IMR-90 (cell line): ENCODE measurements around the gene ADORA2A. TPM values are rescaled to one million over a fixed set of nuclear protein-coding genes. Genes with fewer than 3 reads are reported as not detected.

Experiments
- ATAC-seq: fragments of 200-7000 bp; cut with Tn5 transposase; 2 replicates; pipeline ENCODE4 v1.9.1; 2020; ENCODE audit warnings: low read depth, mild to moderate bottlenecking, moderate library complexity
- BruUV-seq: library from RNA; stranded (reverse); fragments of 400-500 nt; replicated peaks from 2 replicates; lab custom pipeline; 2021; lab: Mats Ljungman, UMichigan
- CTCF ChIA-PET: fragments of 300-600 bp; formaldehyde crosslinking; extraction: SDS; loops from one replicate; lab custom pipeline; 2021; ENCODE audit warnings: antibody characterized with exemption; lab: Yijun Ruan, JAX
- POLR2A ChIA-PET: fragments of 300-600 bp; sonication (Branson Sonifier 250); formaldehyde crosslinking; loops from one replicate; lab custom pipeline; 2022; ENCODE audit warnings: antibody characterized with exemption; ENCODE audit not compliant: unreplicated experiment; lab: Charles Lee
- DNase-seq: peaks from one replicate; pipeline ENCODE4 v3.0.0; 2013
- H2AFZ ChIP-seq: replicated peaks from 2 replicates; pipeline ENCODE3; 2013; ENCODE audit warnings: low read length, mild to moderate bottlenecking; ENCODE audit not compliant: poor library complexity
- H2AK5ac ChIP-seq: 2 replicates; pipeline ENCODE4 v1.6.1; 2013; ENCODE audit warnings: low read depth, low read length, inconsistent platforms
- H2AK9ac ChIP-seq: replicated peaks from 2 replicates; pipeline ENCODE3; 2013; ENCODE audit warnings: mild to moderate bottlenecking, low read depth, low read length, moderate library complexity; ENCODE audit not compliant: poor library complexity
- H2BK120ac ChIP-seq: 2 replicates; pipeline ENCODE4 v1.6.1; 2013; ENCODE audit warnings: low read depth, low read length, inconsistent platforms
- H2BK15ac ChIP-seq: 3 replicates; pipeline ENCODE4 v1.6.1; 2013; ENCODE audit warnings: low read depth, low read length, inconsistent platforms
- H2BK20ac ChIP-seq: 2 replicates; pipeline ENCODE4 v1.6.1; 2013; ENCODE audit warnings: low read depth, mild to moderate bottlenecking, inconsistent platforms, low read length, moderate library complexity
- H2BK5ac ChIP-seq: 2 replicates; pipeline ENCODE4 v1.6.1; 2013; ENCODE audit warnings: mild to moderate bottlenecking, low read depth, low read length, inconsistent platforms; ENCODE audit not compliant: poor library complexity, severe bottlenecking
- H3K14ac ChIP-seq: replicated peaks from 2 replicates; pipeline ENCODE4 v1.6.1; 2013; ENCODE audit warnings: low read depth, low read length, inconsistent platforms
- H3K18ac ChIP-seq: 2 replicates; pipeline ENCODE4 v1.6.1; 2013; ENCODE audit warnings: low read depth, low read length, control low read depth
- H3K23ac ChIP-seq: 2 replicates; pipeline ENCODE4 v1.6.1; 2013; ENCODE audit warnings: low read depth, low read length, inconsistent platforms
- H3K27ac ChIP-seq: 2 replicates; pipeline ENCODE4 v1.5.1; 2013; ENCODE audit warnings: mild to moderate bottlenecking, control low read depth, low read length; ENCODE audit not compliant: insufficient read depth
- H3K27me3 ChIP-seq: 2 replicates; pipeline ENCODE4 v1.6.1; 2013; ENCODE audit warnings: low read length; ENCODE audit not compliant: control insufficient read depth, insufficient read depth
- H3K36me3 ChIP-seq: 2 replicates; pipeline ENCODE4 v1.6.1; 2013; ENCODE audit warnings: low read length, mixed read lengths; ENCODE audit not compliant: control insufficient read depth, insufficient read depth
- H3K4ac ChIP-seq: 2 replicates; pipeline ENCODE4 v1.6.1; 2013; ENCODE audit warnings: low read depth, low read length, inconsistent platforms
- H3K4me1 ChIP-seq: 2 replicates; pipeline ENCODE4 v1.6.1; 2013; ENCODE audit warnings: low read length, mixed read lengths; ENCODE audit not compliant: control insufficient read depth, insufficient read depth
- H3K4me2 ChIP-seq: 2 replicates; pipeline ENCODE4 v1.6.1; 2013; ENCODE audit warnings: low read depth, mild to moderate bottlenecking, control low read depth, low read length, moderate library complexity
- H3K4me3 ChIP-seq: 2 replicates; pipeline ENCODE4 v1.5.1; 2013; ENCODE audit warnings: low read depth, mild to moderate bottlenecking, control low read depth, low read length, moderate library complexity; ENCODE audit not compliant: insufficient read depth
- H3K56ac ChIP-seq: 2 replicates; pipeline ENCODE4 v1.6.1; 2013; ENCODE audit warnings: low read length, inconsistent platforms; ENCODE audit not compliant: insufficient read depth; ENCODE audit errors: extremely low read depth
- H3K79me1 ChIP-seq, 2 experiments: 2 replicates each; pipeline ENCODE4 v1.6.1; 2013; ENCODE audit warnings: low read length in 2 of 2, inconsistent platforms in 1 of 2, low read depth in 1 of 2
- H3K9ac ChIP-seq: 2 replicates; pipeline ENCODE4 v1.6.1; 2013; ENCODE audit warnings: low read depth, low read length, control low read depth
- H3K9me1 ChIP-seq: 2 replicates; pipeline ENCODE4 v1.6.1; 2013; ENCODE audit warnings: low read length, inconsistent platforms; ENCODE audit not compliant: insufficient read depth
- H3K9me3 ChIP-seq: 2 replicates; pipeline ENCODE4 v1.6.1; 2013; ENCODE audit warnings: low read length; ENCODE audit not compliant: control insufficient read depth, insufficient read depth
- H4K20me1 ChIP-seq: 2 replicates; pipeline ENCODE4 v1.6.1; 2013; ENCODE audit warnings: low read length, inconsistent platforms; ENCODE audit not compliant: insufficient read depth
- H4K5ac ChIP-seq: 2 replicates; pipeline ENCODE4 v1.6.1; 2013; ENCODE audit warnings: mild to moderate bottlenecking, low read depth, low read length, control low read depth
- H4K8ac ChIP-seq, 2 experiments: 2 replicates each; pipeline ENCODE4 v1.6.1; 2013; ENCODE audit warnings: low read depth in 2 of 2, low read length in 2 of 2, control low read depth in 1 of 2, inconsistent platforms in 1 of 2
- H4K91ac ChIP-seq: 2 replicates; pipeline ENCODE4 v1.6.1; 2013; ENCODE audit warnings: low read depth, low read length, inconsistent platforms; ENCODE audit not compliant: insufficient read depth
- BHLHE40 ChIP-seq: fragments of 150-350 bp; IDR thresholded peaks from 2 replicates; pipeline ENCODE4 v1.6.1; 2016; ENCODE audit warnings: mild to moderate bottlenecking, low read depth, low read length
- CEBPB ChIP-seq: IDR thresholded peaks from 2 replicates; pipeline ENCODE4 v1.6.1; 2012; ENCODE audit warnings: low read depth, low read length, improper control_type of control experiment
- CHD1 ChIP-seq: IDR thresholded peaks from 2 replicates; pipeline ENCODE4 v1.6.1; 2012; ENCODE audit warnings: low read depth, low read length, improper control_type of control experiment
- CTCF ChIP-seq: conservative IDR thresholded peaks from 2 replicates; pipeline ENCODE4 v1.5.1; 2012; ENCODE audit warnings: mild to moderate bottlenecking, low read depth, low read length, improper control_type of control experiment
- ELK1 ChIP-seq: fragments of 150-350 bp; IDR thresholded peaks from 2 replicates; pipeline ENCODE4 v1.6.1; 2016; ENCODE audit warnings: low read depth, mild to moderate bottlenecking, low read length, moderate library complexity, borderline replicate concordance
- FOS ChIP-seq: fragments of 150-350 bp; IDR thresholded peaks from 2 replicates; pipeline ENCODE4 v1.6.1; 2016; ENCODE audit warnings: low read depth, low read length
- MAFK ChIP-seq: IDR thresholded peaks from 2 replicates; pipeline ENCODE4 v1.6.1; 2012; ENCODE audit warnings: low read depth, low read length, improper control_type of control experiment
- MAZ ChIP-seq: IDR thresholded peaks from 2 replicates; pipeline ENCODE4 v1.6.1; 2012; ENCODE audit warnings: low read depth, mild to moderate bottlenecking, low read length, improper control_type of control experiment, moderate library complexity, borderline replicate concordance
- NFE2L2 ChIP-seq: fragments of 150-350 bp; IDR thresholded peaks from 2 replicates; pipeline ENCODE4 v1.6.1; 2016; ENCODE audit warnings: low read depth, mild to moderate bottlenecking, low read length
- RAD21 ChIP-seq: IDR thresholded peaks from 2 replicates; pipeline ENCODE4 v1.6.1; 2012; ENCODE audit warnings: low read length, improper control_type of control experiment
- RCOR1 ChIP-seq: IDR thresholded peaks from 2 replicates; pipeline ENCODE4 v1.6.1; 2012; ENCODE audit warnings: mild to moderate bottlenecking, low read length, improper control_type of control experiment; ENCODE audit not compliant: insufficient replicate concordance
- RFX5 ChIP-seq: IDR thresholded peaks from 2 replicates; pipeline ENCODE4 v1.8.0; 2012; ENCODE audit warnings: low read depth, mild to moderate bottlenecking, low read length, moderate library complexity
- SMC3 ChIP-seq: fragments of 150-350 bp; IDR thresholded peaks from 2 replicates; pipeline ENCODE4 v1.6.1; 2016; ENCODE audit warnings: low read depth, mild to moderate bottlenecking, antibody characterized with exemption, low read length, moderate library complexity
- USF2 ChIP-seq: fragments of 150-350 bp; IDR thresholded peaks from 2 replicates; pipeline ENCODE4 v1.6.1; 2017; ENCODE audit warnings: mild to moderate bottlenecking, antibody characterized with exemption, low read length, low read depth
- WGBS, 2 experiments: methylation state at CpG; one replicate each; pipeline versions ENCODE4 v1.1.5 to v1.1.7; 2013; ENCODE audit warnings: missing lambda C conversion rate in 2 of 2; ENCODE audit not compliant: insufficient read length in 1 of 2; ENCODE audit errors: extremely low coverage in 2 of 2; 5-methylcytosine and 5-hydroxymethylcytosine counted together
- dilution Hi-C: fragments of 300-500 bp; cut with HindIII; formaldehyde crosslinking; loops from one replicate; pipeline ENCODE4 v1.14.3; 2018; ENCODE audit warnings: low sequenced_read_pairs; ENCODE audit not compliant: unreplicated experiment
- in situ Hi-C: fragments of 300-500 bp; cut with MboI; formaldehyde crosslinking; loops from 3 replicates; pipeline ENCODE4 v1.14.3; 2019; ENCODE audit warnings: low sequenced_read_pairs, inconsistent platforms, mixed read lengths
- intact Hi-C: fragments of 100-400 bp; cut with micrococcal nuclease; formaldehyde crosslinking; loops from 2 replicates; pipeline ENCODE4 v1.10.0; 2022
- polyA plus RNA-seq, 3 experiments: library from polyadenylated mRNA; depleted of rRNA; stranded (reverse); fragments of >200 nt; gene quantifications; 2 replicates each; pipeline ENCODE4 v1.2.3, GENCODE V29; 2012; ENCODE audit warnings: low replicate concordance in 1 of 3
- total RNA-seq: library from RNA; depleted of rRNA; stranded (reverse); fragments of >200 nt; gene quantifications from 2 replicates; pipeline ENCODE4 v1.2.3, GENCODE V29; 2012

The ADORA2A gene
- total and polyA plus RNA-seq, 2 of the 4 experiments (the other 2 are of a cell fraction): 0.36 to 1.1 TPM

GRCh38 chr22:24383061-24383460, 44.3 kb upstream of the ADORA2A start:
- H3K23ac ChIP-seq: no peak overlapping the region
- dilution Hi-C loops: no loop called here

More at GRCh38 chr22:24383061-24383460, 44.3 kb upstream of the ADORA2A start:
- in situ Hi-C loops: no loop called here
- DNase-seq (no peak), ATAC-seq (no peak)
- CTCF ChIA-PET: no interaction called here
- no peaks in the 10 kb centered on the region for H3K4me1 ChIP-seq
- no TSS peak for BruUV-seq
- POLR2A ChIA-PET: no interaction called here
- H3K79me1 ChIP-seq: peaks cover 5 to 20% of the 10 kb centered on the region in 2 experiments; a peak in 3 of 4 replicates
- no peak overlapping the region for H2BK120ac ChIP-seq
- intact Hi-C loops: no loop called here
- no peak overlapping the region for H3K27ac ChIP-seq
- no peaks in the 10 kb centered on the region for H3K9me3 ChIP-seq
- no peak overlapping the region for H3K56ac ChIP-seq
- no peak overlapping the region for H4K8ac ChIP-seq
- no peak overlapping the region for H2BK20ac ChIP-seq
- H4K91ac ChIP-seq: no peak overlapping the region
- peaks cover 7% of the 10 kb centered on the region for H3K36me3 ChIP-seq
- no peak overlapping the region for H3K14ac ChIP-seq
- no peak overlapping the region for H2BK5ac ChIP-seq
- TF ChIP-seq CEBPB (no peak), MAZ (no peak), NFE2L2 (no peak), MAFK (no peak), USF2 (no peak), RFX5 (no peak), RAD21 (no peak), CTCF (no peak), FOS (no peak), ELK1 (no peak), SMC3 (no peak), RCOR1 (no peak), CHD1 (no peak), BHLHE40 (no peak)
- no peak overlapping the region for H3K4me2 ChIP-seq
- H2AK5ac ChIP-seq: no peak overlapping the region
- no peak overlapping the region for H2BK15ac ChIP-seq
- no peak overlapping the region for H3K4me3 ChIP-seq
- no CpG with 5 or more reads among the region's 2 CpGs for WGBS, 2 experiments
- no peak overlapping the region for H3K18ac ChIP-seq
- no peaks in the 10 kb centered on the region for H4K20me1 ChIP-seq
- no peak overlapping the region for H4K5ac ChIP-seq
- H3K27me3 ChIP-seq: no peaks in the 10 kb centered on the region
- H2AK9ac ChIP-seq: no peak overlapping the region
- no peak overlapping the region for H2AFZ ChIP-seq
- 0 out of 2 replicates have a peak, but pooled peaks cover 2% of the 10 kb centered on the region for H3K9me1 ChIP-seq
- H3K4ac ChIP-seq: no peak overlapping the region
- H3K9ac ChIP-seq: no peak overlapping the region
